ENCODE results near the gene TAS2R41.

The TAS2R41 gene, protein sequence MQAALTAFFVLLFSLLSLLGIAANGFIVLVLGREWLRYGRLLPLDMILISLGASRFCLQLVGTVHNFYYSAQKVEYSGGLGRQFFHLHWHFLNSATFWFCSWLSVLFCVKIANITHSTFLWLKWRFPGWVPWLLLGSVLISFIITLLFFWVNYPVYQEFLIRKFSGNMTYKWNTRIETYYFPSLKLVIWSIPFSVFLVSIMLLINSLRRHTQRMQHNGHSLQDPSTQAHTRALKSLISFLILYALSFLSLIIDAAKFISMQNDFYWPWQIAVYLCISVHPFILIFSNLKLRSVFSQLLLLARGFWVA

DNA sequence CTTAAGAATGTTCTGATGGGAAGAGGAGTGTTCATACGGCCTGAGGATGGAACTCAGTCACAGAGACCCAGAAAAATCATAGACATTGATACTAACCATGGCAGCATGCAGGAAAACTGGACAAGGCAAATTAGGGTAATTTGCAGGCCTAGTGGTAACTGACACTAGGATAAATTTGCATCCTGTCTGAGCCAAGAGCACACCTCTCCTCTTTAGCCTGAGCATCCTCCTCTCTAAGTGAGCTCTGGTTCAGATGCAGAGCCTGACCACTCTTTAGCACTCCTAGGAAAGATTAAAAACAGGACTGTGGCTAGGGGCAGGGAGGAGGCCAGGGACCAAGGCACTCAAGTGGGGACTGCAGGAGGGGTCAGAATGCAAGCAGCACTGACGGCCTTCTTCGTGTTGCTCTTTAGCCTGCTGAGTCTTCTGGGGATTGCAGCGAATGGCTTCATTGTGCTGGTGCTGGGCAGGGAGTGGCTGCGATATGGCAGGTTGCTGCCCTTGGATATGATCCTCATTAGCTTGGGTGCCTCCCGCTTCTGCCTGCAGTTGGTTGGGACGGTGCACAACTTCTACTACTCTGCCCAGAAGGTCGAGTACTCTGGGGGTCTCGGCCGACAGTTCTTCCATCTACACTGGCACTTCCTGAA lies at the start of gene TAS2R41:
TSS of gene TAS2R41 (plus strand) at position 373 of the 650 bp plus-strand sequence. CDS start at position 373, 0 bp downstream.
- no peak for DNase-seq

DNA sequence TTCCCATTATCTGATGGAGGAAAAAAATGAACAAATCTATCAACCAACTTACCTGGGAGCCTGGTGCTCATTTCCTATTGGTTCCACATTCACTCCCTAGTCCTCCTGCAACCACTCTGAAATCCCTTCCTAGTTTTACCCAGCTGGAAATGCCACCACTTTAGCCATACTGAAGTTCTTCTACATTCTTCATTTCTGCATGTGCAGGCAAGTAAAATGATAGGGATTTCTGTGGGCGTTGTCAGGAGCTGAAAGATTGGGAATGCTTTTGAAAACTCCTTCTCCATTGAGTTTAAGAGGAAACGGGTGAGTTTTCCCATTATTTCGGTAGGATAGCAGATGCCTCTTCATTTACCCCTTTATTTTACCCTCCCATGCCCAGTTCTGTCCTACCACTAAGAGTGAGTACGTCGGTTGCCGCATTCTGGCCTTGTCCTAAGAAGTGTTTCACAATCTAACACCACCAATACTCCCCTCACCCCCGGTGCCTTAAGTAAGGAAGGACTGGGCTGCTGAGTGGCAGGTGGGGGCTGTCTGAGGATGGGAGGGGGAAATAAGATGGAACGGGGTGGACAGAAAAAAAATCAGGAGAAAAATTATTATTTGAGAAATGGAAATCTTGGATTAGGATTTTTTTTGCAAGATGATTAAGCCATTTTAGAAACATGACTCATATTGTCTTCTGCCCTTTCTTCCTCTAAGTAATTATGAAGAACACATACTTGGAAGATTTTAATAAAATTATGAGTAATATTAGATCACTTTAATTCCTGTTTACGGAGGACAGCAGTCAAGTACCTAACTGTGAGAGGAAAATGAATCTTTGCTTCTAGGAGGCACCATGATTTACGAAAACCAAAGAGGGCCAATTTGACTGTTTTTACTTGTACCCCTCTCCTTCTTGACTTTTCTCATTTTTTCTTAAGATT lies 47.6 kb upstream of the TAS2R41 start:
- DNase-seq: no peak

DNA sequence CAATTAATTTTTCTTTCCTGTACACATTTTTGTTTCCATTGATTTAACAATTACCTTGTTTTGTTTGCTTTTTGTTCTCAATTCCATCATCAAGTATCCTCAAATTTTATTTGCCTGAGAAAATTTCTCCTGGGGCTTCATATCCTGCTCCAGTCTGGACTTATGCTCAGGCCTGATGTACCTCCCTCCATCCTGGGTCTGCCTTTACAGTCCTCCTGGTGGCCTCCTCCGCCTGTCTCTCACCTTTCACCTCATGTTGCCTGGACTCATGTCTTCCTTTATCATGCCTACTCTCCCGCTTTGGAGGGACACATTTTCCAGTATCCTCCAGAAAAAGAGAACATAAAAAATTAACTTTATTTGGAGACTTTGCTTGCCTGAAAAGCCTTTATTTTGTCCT lies 46.6 kb upstream of the TAS2R41 start:
- DNase-seq: no peak

DNA sequence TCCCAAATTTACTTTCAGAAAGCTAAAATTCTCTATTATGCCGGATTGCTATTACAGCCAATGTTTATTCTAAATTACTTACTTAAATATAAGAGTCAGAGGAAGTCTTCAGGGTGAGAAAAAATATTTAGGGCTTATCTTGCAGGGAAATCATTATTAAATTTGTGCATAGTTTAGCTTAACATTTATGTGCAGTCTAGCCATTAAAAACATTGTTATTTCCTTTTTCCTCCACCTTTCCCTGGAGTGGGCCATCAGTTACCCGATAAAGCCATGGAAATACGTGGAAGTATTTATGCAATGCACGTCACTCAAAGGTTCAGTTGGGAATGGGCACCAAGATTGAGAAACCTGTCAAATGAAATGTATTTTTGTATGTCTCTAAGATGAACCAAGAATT lies 43.9 kb upstream of the TAS2R41 start:
- no peak for DNase-seq

DNA sequence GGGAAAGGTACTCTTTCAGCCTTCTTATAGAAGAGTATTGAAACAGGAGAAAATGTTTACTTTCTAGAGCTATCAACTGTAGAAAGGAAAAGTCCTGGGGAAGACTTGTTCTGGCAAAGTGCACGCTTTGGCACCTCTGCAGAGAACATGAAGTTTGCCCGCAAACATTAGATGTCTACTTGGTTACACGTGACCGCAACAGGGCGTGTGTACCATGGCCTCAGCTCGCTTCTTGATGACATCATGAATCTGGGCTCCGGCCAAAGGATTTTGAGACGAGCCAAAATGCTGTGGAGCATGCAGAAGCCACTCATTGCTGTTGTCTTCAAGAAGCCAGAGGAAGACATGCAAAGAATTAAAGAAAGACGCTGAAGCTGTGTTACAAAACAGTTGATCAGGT lies 43.0 kb upstream of the TAS2R41 start:
- no peak for DNase-seq

DNA sequence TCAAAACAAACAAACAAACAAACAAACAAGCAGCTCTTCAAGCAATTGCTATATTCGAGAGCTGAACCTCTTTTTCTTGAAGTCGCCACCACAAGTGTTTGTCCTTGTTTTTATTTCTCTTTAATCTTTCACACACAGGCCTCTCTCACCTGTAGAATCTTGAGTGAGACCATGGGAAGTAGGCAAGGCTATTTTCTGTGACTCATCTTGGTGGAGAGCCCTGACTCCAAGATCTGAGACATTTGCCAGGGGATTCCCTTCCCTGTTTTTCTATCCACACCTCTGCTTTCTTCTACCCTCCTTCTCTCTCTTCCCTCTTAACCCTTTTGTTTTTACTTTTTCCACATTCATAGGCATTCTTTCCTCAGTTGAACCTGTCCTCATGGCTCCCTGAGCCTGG lies 42.4 kb upstream of the TAS2R41 start:
- DNase-seq: no peak

DNA sequence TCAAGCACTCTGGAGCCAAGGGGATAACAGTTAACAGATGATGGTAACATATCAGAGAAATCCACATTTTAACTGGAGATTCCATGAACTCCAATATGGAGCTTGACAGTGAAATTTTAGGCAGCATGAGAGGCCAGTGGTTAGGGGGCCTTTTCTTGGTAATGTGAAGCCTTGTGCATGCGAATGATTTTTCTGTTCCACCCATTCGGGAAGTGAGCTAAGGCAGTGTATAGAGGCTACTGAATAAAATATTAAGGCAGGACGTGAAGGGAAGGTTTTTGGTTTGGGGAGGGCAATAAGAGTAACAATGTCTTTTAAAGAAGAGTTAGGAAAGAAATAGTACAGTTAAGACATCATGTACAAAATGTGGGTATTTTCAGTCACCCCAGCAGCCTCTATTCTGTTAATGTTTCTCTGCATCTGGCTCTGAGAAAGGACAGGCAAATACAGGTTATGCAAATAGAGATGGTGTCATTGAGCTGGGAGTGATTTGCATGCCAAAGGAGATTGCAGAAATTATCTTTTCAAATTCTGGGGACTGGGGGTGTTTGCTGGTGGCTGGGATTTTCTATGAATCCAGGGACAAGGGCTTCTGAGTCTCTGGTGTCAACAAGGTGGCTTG lies 41.2 kb upstream of the TAS2R41 start:
- no peak for DNase-seq

DNA sequence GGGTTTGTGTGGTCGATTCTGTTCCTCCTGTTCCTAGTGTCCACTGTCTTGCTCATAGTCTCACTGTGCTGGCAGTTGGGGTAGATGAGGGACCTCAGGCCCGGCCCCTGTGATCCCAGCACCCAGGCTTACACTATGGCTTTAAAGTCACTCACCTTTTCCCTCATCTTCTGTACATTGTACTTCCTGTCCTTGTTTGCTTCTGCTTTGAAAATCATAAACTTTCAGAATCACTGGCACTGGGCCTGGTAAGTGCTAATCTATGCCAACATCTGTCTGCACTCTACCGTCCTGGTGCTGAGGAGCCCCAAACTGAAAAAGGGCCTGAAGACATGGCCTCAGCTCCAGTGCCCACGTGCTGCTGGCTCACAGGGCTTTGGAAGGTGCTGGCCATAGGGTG lies 40.1 kb upstream of the TAS2R41 start:
- no peak for DNase-seq

DNA sequence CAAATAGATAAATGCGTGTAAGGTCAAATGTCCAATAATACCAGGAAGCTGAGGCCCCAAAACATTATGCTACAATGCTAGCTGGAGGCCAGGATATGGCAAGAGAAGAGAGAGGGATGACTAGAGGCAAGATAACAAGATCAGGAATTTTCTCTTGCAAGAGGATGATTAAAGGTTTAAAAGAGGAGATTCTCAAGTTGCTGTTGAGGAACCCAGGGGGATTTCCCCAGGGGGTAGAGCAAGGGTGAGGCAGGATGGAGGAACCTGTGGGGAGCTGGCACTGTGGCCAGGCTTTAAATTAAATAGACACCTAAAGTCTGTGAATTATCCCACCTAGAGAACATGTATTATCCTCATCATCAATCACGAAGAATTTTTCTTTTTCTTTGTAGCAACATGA lies 37.8 kb upstream of the TAS2R41 start:
- no peak for DNase-seq

DNA sequence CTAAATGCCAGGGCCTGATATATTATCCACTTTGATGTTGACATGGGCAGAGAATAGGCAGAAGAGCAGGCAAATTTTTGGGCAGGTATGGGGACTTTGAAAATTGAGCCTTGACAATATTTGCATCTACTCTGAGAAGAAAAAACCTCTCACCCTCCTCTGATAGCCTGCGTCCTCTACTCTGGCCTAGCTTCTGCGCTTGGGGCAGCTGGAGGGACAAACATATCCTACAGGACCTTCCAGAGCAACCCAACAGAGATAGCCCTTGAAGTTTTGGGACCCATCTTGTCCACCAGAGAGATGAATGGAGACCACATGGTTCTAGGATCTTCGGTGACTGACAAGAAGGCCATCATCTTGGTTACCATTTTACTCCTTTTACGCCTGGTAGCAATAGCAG lies 34.5 kb upstream of the TAS2R41 start, which contains the start of gene TAS2R60:
TSS of gene TAS2R60 (plus strand) at position 301 of the 400 bp plus-strand sequence. CDS start at position 301, 0 bp downstream.
- no peak for DNase-seq

DNA sequence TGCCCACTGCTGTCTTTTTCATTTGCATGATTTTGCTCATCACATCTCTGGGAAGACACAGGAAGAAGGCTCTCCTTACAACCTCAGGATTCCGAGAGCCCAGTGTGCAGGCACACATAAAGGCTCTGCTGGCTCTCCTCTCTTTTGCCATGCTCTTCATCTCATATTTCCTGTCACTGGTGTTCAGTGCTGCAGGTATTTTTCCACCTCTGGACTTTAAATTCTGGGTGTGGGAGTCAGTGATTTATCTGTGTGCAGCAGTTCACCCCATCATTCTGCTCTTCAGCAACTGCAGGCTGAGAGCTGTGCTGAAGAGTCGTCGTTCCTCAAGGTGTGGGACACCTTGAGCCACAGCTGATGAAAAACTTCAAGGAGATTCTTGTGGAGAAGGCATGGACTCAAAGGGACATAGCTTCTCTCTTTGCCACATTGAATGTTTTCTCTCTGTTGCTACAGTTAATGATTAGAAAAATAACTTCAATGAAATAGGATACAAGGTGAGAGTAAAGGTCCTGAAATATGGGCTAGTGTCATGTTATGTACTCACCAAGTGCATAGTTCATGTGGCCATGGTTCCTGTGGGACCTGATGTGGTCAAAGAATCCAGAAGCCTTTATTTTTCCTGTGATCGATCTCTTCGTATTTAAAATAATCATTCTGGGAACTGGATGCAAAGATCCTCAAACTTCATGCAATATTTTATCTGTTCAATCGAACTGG lies 33.5 kb upstream of the TAS2R41 start:
- DNase-seq: no peak

DNA sequence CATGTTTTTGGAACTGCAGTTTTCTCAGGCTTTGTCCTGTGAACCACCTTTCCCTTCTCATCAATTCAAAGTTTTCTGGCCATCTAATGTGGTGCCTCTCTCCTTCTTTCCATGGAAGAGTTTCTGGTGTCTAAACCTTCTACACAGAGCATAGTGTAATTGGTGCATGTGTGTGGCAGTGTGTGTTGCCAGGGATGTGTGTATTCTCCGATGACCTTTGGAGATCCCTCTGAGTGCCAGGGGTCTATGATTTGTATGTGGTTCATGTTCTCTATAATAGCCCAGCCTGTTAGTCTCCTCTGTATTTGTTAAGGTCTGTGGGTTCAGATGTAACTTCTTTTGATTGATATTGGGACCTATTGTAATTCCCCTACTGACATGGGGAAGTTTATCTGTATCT lies 32.9 kb upstream of the TAS2R41 start:
- no peak for DNase-seq

DNA sequence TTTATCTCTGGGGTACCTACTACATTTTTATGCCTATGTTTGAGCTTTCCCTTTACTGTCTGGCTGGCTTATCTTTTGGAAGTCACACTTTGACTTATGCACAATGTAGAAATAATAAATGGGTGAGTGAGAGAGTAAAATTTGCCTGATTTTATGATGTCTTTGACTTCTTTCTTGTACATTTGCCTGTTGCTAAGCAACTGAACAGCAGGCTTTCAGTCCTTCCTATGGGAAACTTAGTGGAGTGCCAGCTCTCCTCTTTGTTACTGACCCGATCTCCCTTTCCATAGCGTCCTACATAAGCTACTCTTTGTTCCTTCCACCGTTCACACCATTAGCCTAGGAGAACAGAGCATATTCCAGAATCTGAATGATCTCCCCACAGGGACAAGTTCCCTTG lies 30.2 kb upstream of the TAS2R41 start:
- no peak for DNase-seq

DNA sequence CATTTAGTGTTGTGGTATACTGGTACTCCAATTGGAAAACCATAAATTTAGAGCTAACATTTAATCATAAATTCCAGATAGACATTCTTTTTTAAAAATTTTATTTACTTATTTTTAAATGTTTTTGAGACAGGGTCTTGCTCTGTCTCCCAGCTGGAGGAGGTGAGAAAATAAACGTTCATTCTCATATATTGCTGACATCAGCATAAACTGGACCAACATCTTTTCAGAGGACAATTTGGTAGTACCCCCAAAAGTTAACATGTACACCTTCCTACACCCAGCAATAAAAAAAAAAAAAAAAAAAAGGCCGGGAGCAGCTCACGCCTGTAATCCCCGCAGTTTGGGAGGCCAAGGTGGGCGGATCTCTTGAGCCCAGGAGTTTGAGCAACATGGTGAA lies 29.2 kb upstream of the TAS2R41 start:
- no peak for DNase-seq

DNA sequence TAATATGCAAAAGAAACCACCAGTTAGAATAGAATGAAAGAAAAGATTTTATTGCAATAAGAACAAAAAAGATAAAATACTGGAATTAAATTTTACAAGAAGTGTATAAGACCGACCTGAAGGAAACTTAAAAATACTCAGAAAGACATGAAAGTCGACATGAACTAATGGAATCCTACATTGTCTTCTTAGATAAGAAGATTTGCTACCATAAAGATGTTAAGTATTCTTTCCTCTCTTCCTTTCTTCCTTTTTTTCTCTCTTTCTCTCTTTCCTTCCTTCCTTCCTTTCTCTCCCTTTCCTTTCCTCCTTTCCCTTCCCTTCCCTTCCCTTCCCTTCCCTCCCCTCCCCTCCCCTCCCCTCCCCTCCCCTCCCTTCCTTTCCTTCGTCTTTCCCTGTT lies 27.9 kb upstream of the TAS2R41 start:
- DNase-seq: no peak

DNA sequence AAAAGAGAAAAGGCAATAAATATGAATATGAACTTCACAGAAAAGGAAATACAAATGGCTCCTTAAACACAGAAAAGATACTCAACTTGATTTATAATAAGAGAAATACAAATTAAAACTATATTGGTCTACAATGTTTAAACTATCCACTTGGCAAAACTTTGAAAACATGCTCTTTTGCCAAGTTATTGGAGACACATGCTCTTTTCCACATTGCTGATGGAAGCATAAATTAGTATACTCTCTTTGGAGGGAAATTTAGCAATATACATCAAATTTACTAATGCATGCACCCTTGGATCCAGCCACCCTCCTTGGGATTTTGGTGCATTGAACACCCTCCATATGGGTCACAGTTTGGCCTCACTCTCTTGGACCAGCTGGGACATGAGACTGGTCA lies 26.6 kb upstream of the TAS2R41 start:
- DNase-seq: no peak

DNA sequence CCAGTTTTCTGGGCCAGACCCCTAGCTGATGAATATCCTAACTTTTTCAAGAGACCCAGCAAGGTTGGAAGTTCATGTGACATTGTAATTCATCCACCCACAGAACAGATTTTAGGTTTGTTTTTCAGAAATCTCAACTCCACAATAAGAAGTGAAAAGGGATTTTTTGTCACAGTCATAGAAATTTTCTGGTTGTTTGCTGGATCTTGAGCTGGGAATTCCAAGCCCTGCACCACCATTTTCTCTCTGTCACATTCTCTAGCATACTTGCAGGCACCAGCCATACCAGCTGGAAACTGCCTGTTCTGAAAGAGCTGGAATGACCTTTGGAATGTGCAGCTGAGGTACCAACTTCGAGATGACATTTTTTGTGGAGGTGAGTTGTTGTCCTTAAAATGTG lies 25.9 kb upstream of the TAS2R41 start:
- no peak for DNase-seq

DNA sequence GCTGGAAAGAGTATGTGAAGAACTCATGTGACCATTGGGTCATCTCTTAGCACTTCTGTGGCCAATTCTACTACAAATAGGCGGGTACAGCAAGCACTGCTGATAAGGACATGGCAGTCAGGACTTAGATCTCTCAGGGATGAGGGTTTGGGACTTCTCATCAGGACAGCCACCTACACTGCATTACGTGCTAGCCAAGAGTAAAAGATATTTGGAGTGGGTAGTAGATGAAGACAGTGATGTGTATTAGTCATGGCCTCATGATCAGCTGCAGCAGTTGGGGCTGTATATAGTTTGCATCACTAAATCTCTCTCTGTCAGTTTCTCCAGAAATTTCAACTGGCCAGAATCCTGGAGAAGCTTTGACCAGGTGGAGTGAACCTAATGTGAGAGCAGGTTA lies 25.2 kb upstream of the TAS2R41 start:
- no peak for DNase-seq

DNA sequence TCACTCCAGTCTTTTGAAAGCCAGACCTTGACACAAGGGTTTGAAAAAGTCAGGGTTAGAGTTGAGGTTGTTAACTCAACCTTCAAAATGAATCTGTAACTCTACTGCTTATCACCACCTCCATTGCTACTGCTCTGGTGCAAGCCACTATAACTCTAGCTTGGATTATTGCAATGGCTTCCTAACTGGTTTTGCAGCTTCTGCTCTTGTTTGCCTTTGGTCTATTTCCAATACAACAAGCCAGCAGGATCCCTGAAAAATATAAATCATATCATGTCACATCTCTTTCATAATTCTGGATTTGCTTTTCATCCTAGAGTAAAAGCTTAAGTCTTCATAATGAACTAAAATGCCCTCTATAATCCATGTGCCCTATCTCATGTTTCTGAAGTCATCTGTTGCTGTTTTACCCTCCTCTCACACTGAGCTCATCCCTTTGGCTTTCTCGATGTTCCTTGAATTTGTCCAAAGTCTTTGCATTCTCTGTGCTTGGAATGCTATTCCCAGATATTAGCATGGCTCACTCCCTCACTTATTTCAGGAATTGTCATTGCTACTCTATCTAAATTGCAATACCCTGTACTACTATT lies 23.5 kb upstream of the TAS2R41 start:
- no peak for DNase-seq

DNA sequence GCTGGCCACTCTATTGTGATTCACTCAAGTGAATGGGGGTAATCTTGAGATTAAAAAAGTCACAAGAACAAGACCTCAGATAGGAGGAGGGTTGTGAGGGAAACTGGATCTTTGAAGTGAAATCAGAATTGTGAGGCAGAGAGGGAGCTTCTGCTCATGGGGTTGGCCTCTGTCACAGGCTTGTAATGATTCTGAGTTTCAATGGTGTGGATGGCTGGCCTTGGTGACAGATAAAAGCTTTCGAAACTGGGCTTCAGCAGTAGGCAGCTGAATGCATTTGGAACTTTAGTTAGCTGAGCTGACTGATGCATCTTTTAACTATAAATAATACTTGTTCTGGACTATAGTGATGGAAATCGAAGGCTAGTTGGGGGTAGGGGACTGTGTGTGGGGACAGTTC lies 22.2 kb upstream of the TAS2R41 start:
- no peak for DNase-seq

DNA sequence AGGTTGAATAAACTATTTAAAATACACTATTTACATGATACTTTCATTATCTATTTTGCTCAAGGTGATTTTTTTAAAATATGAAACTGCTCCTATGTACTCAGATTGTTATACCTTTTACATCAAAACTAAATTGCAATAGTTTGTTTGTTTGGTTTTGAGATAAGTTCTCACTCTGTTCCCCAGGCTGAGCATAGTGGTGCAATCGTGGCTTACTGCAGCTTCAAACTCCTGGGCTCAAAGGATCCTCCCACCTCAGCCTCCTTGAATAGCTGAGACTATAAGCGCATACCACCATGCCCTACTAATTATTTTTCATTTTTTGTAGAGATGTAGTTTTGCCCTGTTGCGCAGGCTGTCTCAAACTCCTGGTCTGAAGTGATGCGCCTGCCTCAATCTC lies 21.7 kb upstream of the TAS2R41 start:
- no peak for DNase-seq

Measured in NCI-H2227 treated with DMSO at 0.1 percent for 48 hours (cell line).